ENCODE results near the gene MORN1. TPM values are rescaled to one million over a fixed set of nuclear protein-coding genes. Genes with fewer than 3 reads are reported as not detected.

Gene MORN1
- total and polyA plus RNA-seq, 8 donors, result 4.7 to 9.3 (median 5.3) TPM

- FAIRE-seq, result no peak
- no peaks in the 10 kb centered on the region for H3K27me3 ChIP-seq
- no peak overlapping the region for H3K27ac ChIP-seq
- ATAC-seq, result no peak
- intact Hi-C loops (cut with DNase I), result no loop called here
- no peaks in the 10 kb centered on the region for H3K36me3 ChIP-seq
- H3K4me3 ChIP-seq, result no peak overlapping the region
- no peaks in the 10 kb centered on the region for H3K9me3 ChIP-seq
- 90 to 93% methylated on average over 21 of the region's 21 CpGs for WGBS, 2 donors
- DNase-seq, result peak in 2 of 6 donors; percentile 15 to 50
- no peaks in the 10 kb centered on the region for H3K4me1 ChIP-seq
- TF ChIP-seq, protein P1, sequence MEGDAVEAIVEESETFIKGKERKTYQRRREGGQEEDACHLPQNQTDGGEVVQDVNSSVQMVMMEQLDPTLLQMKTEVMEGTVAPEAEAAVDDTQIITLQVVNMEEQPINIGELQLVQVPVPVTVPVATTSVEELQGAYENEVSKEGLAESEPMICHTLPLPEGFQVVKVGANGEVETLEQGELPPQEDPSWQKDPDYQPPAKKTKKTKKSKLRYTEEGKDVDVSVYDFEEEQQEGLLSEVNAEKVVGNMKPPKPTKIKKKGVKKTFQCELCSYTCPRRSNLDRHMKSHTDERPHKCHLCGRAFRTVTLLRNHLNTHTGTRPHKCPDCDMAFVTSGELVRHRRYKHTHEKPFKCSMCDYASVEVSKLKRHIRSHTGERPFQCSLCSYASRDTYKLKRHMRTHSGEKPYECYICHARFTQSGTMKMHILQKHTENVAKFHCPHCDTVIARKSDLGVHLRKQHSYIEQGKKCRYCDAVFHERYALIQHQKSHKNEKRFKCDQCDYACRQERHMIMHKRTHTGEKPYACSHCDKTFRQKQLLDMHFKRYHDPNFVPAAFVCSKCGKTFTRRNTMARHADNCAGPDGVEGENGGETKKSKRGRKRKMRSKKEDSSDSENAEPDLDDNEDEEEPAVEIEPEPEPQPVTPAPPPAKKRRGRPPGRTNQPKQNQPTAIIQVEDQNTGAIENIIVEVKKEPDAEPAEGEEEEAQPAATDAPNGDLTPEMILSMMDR (IDR thresholded peaks at IDR 0.05), result no peak
These were observed 107.9 kb downstream of the MORN1 start for GRCh38 chr1:2283371-2283990.

DNA sequence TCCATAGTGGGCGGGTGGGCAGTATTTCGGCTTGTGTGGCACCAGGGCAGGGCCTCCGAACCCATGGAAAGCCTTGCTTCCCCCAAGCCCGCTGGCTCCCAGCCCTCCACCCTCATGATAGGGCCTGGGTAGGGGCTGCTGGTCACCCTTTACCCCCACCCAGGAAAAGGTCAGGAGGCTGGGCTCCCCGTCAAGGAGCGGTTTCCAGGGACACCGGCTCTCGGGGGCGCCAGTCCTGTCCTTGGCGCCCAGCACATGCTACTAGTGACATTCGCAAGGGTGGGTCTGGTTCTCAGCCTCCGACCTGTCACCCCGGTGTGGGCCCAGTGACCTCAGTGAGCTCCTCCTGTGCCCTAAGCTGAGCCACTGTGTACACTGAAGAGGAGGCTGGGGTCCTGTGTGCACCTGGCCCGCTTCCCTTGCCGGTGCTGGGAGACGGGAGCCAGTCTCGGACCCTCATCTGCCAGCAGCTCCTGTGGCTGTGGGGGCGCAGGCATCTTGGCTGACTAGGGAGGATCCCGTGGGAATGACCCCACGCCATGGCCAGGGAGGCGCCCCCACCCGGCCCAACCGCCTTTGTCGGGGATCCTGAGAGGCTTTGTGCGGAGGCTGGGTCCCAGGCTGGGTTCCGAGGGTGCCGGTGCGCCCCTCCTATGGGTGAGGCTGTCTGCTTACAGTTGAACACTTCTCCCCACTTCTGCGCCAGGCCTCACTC is 108.6 kb downstream of the MORN1 start:
- TF ChIP-seq, protein P1 (IDR thresholded peaks at IDR 0.05), result no peak
- Histone ChIP-seq H3K27ac (no peak overlapping the region), H3K27me3 (no peaks in the 10 kb centered on the region), H3K4me3 (no peak overlapping the region), H3K36me3 (no peaks in the 10 kb centered on the region), H3K9me3 (no peaks in the 10 kb centered on the region), H3K4me1 (no peaks in the 10 kb centered on the region)
- FAIRE-seq (no peak), DNase-seq (peak in 2 of 6 donors; percentile 28 to 69), ATAC-seq (no peak)
- WGBS, 2 donors, result 95% methylated on average over 29 of the region's 29 CpGs
- intact Hi-C loops (cut with DNase I), result no loop called here

- H3K4me1 ChIP-seq, result peaks cover 0 to 3% (median 0%) of the 10 kb centered on the region in 3 donors
- FAIRE-seq, result no peak
- TF ChIP-seq, protein P1 (IDR thresholded peaks at IDR 0.05), result no peak
- peak in 2 of 6 donors; percentile 19 to 25 for DNase-seq
- no peaks in the 10 kb centered on the region for H3K9me3 ChIP-seq
- no peaks in the 10 kb centered on the region for H3K27me3 ChIP-seq
- peak overlapping the region in 2 of 4 donors; percentile 22 to 23 for H3K27ac ChIP-seq
- intact Hi-C loops (cut with DNase I), result no loop called here
- 70 to 72% methylated on average over 9 of the region's 9 CpGs for WGBS, 2 donors
- no peak for ATAC-seq
- no peak overlapping the region for H3K4me3 ChIP-seq
- no peaks in the 10 kb centered on the region for H3K36me3 ChIP-seq
These were observed 111.5 kb downstream of the MORN1 start for GRCh38 chr1:2279817-2280216.

DNA sequence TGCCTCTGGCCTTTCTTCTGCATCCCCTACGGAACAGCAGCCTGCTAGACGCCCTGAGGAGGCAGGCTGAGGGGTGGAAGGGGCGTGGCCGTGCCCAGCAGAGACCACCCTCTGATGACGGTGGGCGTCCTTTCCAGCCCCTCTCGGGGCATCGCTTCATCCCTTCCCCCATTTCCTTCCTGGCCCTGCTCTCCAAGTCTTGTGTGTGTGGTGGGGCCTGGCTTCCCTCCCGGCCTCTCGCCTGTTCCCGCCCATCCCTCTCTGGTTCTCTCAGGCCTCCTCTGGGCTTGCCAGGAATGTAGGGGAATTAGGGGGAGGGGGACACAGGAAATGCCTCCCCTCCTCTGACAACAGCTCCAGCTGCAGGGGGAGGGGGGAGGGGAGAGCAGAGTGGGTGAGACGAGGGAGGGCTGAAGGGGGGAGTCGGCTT is 112.1 kb downstream of the MORN1 start:
- FAIRE-seq (no peak), ATAC-seq (peak; percentile 25 to 51 (median 38))
- 58 to 66% methylated on average over 11 to 13 of the region's 13 CpGs for WGBS, 2 donors

More for the DNA sequence above, 112.1 kb downstream of the MORN1 start:
- Histone ChIP-seq H3K4me3 (no peak overlapping the region), H3K9me3 (no peaks in the 10 kb centered on the region), H3K27me3 (no peaks in the 10 kb centered on the region), H3K4me1 (peaks cover 0 to 3% (median 0%) of the 10 kb centered on the region in 3 donors), H3K36me3 (no peaks in the 10 kb centered on the region), H3K27ac (peak overlapping the region in 1 of 4 donors; percentile 22)
- DNase-seq, result peak in 3 of 6 donors; percentile 40 to 52 (median 42)
- intact Hi-C loops (cut with DNase I), result no loop called here
- TF ChIP-seq, protein P1 (IDR thresholded peaks at IDR 0.05), result no peak

All from pancreas (tissue), 10 donors.